CD4-positive, alpha-beta T cell treated with Interleukin-17A for 1 hour (primary cell): Measurements from ENCODE around the gene MXRA8.

Source experiments
- DNase-seq: peaks from one replicate; pipeline ENCODE4 v3.0.0-alpha.2; 2020

MXRA8 gene

DNA sequence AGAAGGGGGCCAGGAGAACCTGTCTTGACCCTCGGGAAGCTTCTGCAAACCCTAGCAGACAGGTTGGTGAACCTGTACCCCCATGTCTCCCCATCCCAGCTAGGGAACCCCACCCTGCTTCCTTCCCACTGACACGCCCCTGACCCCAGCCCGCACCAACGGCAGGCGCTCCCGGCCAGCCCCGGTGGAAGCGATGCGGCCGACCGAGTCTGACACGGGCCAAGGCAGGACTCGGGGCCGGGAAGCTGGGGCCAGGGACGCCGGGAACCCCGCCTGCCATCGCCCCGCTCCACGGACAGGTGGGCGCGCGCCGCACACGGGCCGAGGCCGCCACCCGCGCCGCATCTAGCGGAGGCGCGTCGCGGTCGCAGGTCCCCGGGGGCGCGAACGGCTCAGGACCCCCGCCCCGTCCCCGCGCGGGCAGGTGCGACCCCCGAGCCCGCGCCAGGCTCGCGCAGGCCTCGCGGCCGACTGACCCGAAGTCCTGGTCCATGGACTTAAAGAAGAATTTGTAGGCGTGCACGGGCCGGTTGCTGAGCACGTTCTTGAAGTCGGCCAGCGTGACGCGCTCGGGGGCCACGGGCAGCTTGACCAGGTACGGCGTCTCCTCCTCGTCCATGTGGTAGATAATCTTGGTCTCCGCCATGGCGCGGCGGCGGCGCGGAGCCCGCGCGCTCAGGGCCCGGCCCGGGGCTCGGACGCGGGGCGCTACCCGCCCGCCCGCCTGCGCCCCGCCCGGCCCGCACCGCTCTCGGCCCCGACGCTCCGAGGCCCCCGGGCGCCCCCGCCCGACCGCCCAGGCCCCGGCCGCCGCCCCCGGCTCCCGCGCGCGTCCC is 9.7 kb downstream of the MXRA8 start:
- DNase-seq: no peak

DNA sequence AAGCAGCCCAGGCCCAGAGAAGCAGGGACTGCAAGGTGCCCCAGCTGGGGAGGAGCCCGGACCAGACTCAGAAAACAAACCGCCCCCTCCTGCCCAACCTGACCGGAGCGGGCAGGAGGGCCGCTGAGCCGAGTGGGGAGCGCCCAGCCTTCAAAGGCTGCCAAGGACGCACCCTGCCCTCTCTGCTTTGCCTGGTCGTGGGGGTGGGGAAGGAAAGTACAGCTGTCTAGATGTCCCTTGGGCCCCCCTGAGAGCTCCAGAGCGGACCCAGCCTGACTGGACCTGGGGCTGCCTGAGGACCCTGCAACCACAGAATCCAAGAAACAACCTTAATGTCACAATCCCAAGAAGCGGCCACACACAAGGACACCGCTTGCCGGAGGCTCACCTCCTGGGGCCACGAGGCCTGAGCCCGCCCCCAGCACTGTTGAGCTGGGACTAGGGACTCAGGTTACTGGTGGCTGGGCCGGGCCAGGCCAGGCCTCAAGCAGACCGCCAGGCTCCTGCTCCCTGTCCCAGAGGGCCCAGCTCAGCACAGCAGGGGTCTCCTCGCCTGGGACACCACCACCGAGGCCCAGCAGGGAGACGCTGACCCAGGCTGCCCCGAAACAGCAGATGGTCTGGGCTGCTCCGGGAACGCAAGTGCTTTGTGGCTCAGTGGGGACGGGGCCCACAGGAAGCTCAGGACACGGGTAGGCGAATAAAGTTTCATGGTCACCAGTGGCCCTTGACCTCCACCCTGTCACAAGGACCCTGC is 10.5 kb downstream of the MXRA8 start:
- no peak for DNase-seq

DNA sequence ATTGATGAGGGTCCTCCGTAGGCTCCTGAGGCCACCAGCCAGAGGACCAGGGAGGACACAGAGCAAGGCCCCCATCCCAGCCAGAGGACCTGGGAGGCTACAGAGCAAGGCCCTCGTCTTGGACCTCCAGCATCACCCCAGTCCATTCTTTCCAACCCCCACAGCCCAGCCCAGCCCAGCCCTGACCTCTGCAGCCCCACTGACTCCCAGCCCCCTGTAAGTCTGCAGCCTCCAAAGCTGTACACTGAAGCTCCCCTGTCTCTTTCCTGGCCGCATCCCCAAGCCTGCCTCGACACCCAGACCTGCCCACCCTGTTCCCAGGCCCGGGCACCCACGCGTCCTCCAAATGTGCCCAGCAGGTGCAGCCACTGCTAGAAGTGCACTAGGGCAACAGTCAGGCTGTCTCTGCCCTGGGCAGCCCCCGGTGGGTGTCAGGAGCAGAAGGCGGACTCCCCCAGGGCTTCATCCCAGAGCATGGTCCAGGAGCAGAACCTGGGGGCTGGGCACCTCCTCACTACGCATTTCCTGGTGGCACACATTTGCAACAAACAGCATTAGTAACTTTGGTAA is 11.2 kb downstream of the MXRA8 start:
- no peak for DNase-seq

DNA sequence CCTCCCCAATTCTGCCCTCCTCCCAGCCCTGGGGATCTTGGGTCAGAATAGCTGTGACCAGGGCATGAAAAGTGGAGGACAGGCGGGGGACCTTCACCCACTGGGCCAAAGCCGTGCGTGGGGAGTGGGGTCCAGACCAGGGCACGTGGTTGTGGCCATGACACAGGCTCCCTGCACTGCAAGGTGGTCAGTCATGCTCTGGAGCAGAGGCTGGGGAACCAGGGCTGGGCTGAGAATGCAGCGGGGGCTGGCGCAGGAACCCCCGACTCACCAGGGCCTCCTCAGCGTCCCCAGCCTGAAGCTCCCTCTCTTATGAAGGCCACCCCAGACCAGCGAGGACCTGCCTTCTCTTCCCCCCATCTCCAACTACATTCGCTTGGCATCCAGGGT is 11.9 kb downstream of the MXRA8 start:
- DNase-seq: no peak

DNA sequence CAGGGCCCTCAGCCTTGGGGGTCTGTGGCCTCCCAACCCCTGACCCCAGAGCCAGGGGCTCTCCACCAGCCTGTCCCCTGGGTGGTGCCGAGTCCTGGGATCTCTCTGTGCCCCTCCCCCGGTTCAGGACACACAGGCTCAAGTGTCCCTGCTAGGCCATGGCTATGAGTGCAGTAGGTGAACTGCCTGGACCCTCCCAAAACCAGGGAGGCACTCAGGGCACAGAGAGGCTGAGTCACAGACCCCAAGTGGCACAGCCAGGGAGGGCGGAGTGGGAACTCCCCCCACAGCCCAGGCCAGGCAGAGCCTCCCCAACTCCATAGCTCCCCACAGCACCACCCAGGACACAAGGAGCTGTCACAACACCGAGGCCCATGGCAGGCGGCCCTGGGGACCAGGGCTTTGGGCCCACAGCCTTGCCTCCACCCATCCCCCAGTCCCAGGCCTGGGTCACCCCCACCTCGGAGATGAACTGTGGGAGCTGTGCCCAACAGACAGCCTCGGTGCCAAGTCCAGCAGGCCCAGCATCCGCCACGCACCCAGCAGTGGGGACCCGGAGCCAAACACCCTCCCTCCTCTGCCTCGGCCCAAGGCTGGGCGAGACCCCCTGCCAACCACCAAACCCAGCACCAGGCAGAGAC is 12.4 kb downstream of the MXRA8 start:
- no peak for DNase-seq

DNA sequence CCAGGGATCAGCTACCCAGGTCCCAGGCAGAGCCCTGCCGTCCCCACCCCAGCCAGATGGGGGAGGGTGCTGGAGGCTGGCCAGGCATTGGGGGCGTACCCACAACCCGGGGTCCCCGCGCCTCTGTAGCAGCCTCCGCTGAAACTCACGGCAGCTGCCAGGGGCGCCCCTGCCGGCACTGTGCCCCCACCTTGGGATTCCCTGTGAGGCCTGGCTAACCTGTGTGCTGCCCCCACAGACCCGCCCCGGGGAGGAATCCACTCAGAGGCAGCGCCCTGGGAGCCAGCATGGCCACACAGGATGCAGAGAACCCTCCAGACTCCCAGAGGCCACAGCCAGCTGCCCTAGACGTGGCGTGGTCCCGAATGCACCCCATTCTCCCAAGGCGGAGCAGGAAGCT is 13.0 kb downstream of the MXRA8 start:
- DNase-seq: no peak

DNA sequence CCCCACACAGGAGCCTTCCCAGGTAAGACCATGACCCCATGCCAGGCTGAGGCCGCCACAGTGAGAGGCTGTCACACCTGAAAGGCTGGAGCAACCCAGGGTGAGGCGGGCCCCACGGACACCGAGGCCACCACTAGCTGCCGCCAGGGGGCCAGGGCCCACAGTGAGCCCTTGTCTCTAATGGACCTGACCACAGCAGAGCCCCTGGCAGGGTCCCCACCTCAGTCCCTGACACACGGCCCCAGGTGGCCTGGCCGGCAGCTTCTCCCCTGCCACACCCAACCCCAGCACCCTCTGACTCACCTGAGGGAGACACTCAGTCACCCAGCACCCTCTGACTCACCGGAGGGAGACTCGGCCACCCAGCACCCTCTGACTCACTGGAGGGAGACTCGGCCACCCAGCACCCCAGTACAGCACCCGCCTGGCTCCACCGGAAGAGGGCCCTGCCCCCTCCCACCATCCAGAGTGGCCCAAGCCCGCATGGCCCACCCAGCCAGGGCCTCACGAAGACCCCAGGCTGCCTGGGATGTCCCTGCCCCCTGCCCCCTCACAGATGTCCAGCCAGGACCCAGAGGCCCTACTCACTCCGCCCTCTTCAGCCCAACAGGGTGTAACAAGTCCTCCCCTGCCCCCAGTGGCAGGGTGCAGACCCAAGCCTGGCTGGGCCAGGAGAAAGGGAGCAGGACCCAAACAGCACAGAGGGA is 13.5 kb downstream of the MXRA8 start:
- no peak for DNase-seq

DNA sequence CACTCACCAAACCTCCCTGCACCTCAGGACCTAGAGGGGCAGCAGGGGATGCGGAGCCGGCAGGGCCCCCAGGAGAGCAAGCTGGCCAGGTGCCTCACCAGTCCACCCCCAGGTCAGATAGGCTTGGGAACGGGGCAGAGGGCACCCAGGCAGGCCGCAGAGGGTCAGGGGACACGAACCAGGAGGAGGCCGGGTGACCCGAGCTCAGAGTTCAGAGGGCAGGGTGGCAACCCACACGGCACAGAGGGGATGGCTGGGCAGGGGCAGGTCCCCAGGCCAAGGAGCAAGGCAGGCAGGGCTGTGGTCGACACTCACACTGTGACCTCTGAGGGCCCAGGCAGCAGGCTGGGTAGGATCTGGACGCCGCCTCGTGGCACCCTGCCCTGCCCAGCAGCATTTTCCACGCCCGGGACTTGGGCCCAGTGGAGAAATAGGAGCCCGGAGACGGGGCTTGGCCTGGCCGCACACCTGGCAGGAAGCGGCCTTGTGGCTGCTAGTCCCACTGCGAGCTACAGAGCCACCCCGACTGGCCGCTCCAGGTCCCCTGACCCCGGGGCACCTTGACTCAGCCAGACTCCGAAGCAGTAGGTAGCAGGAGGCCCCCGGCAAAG is 14.4 kb downstream of the MXRA8 start:
- DNase-seq: no peak

DNA sequence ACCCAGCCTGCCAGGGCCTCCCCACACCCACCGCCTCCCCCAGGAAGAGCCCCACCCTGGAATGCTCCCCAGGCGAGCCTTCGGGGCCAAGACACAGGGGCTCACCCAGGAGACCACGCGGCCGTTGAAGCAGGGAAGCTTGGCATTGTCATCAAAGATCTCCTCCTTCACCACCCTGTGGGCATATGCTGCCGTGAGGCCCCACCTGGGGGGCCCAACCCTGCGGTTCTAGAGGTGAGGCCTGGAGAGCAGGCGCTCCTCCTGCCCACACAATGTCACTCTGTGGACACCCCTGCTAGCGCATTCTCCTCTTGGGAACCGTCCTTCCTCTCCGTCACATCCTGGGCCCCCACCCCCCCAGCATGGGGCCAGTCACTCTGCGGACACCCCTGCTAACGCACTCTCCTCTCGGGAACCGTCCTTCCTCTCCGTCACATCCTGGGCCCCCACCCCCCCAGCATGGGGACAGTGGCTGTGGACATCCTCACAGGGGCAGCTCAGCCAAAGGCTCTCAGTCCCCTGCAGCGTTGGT is 15.7 kb downstream of the MXRA8 start:
- no peak for DNase-seq

DNA sequence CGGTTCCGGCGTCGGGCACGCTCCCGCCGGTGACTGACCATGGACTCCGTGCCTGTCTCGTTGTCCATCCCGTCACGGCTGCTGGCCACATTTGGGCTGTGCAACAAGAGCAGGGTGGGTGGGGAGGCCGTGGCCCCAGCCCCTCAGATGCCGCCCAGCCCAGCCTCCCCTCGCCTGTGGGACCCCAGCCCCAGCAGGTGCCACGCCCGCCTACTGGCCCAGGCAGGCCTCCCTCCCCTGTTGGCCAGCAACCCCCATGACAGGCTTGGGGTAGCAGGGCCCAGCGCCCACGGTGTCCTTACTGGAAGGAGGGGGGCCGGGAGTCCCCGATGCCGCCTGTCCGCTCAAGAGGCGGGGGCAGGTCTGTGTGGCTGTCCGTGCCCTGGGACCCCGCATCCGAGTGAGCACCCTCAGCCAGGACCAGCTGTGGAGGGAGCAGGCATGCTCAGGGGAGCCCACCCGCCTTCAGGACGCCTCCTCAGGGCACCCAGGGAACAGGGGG is 16.2 kb downstream of the MXRA8 start:
- no peak for DNase-seq

DNA sequence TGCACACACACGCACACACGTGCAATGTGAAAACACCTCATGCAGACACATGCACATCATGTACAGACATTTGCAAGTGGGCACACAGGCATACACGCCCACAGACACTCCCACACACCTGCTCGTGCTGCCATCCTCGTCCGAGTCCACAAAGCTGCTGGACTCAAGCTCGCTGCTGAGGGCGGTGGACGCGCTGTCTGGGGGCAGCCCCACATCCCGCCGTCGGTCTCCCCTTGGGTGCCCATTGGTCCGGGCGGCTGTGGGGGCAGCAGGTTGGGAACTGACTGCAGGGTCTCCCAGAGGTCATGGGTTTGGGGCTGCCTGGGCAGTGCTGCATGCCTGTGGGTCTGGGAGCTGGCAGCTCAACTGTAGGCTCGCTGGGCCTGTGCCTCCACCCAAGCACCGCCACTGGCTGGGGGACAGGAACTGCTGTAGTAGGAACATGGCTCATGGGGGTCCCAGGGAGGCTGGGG is 16.8 kb downstream of the MXRA8 start:
- no peak for DNase-seq

DNA sequence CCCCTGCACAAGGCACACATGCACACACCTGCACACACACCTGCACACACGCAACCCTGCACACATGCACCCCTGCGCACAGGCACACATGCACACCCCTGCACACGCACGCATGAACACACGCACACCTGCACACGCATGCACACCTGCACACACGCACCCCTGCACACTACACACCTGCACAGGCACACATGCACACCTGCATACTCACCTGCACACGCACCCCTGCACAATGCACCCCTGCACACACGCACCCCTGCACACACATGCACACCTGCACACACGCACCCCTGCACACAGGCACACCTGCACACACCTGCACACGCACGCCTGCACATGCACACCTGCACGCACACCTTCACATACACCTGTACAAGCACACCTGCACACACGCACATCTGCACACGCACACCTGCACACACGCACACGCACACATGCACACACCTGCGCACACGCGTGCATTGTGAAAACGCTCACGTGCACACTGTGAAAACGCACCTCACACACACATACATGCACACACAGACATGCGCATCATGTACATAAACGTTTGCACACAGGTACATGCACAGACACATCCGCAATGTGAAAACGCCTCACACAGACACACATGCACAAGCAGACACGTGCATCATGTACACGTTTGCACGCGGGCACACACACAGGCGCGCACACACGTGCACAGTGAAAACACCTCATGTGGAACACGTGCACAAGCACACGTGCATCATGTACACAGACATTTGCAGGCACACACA is 17.4 kb downstream of the MXRA8 start:
- DNase-seq: no peak

DNA sequence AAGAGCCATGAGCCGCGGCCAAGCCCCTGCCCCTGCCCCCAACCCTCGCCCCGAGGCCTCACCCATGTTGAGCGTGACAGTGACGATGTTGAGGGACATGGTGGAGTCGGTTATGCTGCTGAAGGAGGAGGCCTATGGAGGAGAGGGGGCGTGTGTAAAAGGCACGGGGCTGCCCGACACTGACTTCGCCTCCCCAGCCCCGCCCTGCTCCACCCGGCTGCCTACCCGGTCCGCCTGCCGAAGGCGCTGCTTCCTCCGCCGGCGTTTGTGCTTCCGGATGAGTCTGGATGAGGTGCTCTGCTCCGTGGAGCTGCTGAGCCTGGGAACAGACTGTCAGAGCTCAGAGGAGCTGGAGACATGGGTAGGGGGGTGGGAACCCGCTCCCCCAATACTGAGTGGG is 18.2 kb downstream of the MXRA8 start:
- no peak for DNase-seq

DNA sequence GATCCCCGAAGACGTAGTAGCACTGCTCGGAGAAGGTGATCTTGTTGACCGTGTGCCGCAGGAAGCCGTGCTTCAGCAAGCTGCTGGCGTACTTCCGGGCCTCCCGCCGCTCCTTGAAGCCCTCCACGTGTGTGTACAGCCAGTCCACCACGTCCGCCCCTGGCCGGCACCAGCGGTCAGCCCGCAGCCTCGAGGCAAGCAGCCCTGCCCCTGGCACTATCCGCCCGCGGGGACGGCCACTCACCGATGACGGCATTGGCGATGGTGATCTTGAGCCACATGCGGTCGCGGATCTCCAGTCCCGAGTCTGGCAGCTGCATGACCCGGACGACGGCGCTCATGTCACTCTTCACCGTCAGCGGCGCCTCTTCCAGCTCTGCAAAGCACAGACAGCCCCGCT is 20.1 kb downstream of the MXRA8 start:
- no peak for DNase-seq

DNA sequence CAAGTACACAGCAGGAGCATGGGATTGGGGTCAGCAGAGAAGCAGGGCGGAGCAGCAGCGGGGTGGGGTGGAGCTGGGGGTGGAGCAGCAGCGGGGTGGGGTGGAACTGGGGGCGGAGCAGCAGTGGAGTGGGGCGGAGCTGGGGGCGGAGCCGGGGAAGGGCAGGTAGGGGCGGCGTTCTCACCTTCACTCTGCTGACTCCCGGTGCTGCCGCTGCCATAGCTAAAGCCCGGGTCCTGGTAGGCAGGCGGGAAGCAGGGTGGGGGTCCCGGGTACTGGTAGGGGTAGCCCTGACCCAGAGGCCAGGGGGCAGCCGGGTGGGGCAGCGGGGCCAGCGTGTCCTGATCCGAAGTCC is 20.6 kb downstream of the MXRA8 start:
- peak; percentile 38 for DNase-seq

DNA sequence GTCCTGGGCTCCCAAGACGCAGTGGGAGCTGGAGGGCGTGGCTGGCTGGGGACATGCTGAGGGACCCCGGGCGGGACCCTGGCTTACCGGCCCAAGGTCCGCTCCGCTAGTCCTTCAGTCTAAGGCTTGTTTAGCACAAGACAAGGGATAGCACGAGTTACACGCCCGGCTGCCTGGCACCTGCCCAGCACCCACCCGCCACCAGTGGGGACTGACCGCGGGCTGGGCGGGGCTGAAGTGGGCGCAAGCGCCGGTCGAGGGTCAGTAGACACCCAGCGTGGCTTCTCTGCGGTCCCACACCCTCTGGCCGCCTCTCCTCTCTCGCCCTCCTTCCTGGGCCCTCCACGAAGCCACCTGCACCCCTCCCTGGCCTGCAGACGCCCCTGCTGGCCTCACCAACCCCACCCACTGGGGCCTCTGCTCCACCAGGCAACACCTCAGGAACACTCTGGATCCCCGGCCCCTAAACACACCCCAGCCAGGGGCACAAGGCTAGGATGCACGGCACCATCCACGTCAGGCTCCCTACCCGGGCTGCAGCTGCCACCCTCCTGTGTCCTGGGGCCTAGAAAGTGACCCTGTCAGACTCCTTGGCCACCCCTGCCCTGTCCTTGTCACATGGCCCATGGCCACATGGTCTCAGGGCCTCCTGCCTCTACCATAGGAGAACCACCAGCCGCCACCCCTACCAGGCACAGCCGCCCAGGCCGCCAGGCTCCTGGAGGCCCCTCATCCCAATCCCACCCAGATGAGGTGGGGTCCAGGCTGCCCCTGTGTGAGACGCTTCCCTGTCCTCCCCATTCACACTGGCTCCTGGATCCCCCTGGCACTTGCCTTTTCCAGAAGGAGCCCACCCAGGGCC is 21.2 kb downstream of the MXRA8 start:
- no peak for DNase-seq

DNA sequence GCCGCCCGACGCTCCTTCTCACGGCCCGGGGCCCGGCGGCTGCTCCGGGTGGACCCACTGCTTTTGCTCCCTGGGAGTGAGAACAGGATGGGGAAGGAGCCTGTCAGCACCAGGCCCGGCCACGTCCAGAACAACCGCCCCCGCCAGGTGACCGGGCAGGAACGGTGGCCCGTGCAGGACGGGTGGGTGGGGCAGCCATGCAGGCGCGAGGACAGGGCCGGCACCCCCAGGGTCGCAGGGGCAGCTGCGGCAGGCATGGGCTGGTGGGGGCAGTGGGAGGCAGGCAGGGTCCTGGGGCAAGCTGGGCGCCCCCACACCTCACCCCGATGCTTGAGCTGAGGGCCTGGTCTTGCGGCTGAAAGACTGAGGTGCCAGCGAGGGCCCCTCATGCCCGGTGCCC is 21.9 kb downstream of the MXRA8 start:
- no peak for DNase-seq

DNA sequence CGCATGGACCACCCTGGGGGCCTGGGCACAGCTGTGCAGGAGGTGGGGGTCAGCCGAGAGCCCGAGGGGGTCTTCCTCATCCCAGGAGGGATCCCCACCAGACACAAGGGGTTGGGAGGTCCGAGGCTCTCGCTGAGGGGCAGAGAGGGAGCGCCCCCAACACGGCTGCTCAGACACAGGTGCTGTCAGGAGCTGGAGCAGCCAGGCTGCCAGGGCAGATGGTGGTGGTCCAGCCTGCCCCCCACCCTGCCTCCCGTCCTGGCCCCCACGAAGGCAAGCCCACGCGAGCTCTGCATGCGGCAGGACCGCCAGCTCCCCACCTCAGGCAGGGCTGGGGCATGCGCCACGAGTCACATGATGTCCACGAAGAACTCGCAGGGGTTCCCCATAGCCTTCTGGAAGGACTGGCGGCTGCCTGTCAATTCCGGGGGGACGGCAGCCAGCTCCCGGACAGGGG is 22.5 kb downstream of the MXRA8 start:
- no peak for DNase-seq

DNA sequence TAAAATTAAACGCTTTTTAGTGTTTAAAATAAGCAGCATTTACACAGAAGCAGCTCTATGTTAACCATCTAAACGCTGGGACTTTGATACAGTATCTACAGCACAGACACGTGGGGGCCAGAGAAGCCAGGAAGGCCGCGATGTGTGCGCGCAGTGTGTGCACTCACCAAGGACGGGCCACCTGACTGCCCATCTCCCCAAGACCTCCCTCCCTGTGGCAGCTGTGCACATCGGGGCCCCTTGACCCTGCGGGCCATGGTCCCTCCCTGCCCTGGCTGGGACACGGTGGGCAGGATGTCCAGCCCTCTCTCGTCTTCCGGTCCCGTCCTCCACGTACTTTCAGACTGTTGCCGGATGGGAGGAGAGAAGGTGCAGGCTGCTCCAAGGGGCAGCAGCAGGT is 23.1 kb downstream of the MXRA8 start:
- no peak for DNase-seq

DNA sequence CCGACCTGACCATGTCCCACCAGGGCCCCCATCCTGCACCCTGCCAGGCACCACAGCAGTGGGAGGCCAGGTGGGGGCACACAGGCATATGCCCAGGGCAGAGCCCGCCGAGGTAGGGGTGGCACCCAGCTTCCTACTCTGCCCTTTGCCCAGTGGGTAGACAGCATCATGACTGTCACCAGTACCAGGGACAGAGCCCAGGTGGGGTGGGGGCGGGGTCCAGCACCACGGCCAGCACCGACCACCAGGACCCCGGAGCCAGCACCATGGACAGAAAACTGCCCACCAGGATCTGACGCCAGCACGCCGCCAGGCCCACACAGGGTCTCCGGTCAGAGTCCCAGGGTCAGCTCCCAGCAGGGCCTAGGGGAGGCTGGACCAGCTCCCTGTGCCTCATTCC is 23.5 kb downstream of the MXRA8 start:
- DNase-seq: no peak
